Measurements from ENCODE around the gene SRF. TPM values are rescaled to one million over a fixed set of nuclear protein-coding genes. Genes with fewer than 3 reads are reported as not detected.

Gene SRF
- total RNA-seq, 1 donor from 2014 or later = 71.2 TPM

- Histone ChIP-seq H3K4me1 (no peaks in the 10 kb centered on the region), H3K36me3 (peaks cover 43 to 61% of the 10 kb centered on the region in 2 donors), H3K9me3 (no peaks in the 10 kb centered on the region), H3K27me3 (no peaks in the 10 kb centered on the region), H3K4me3 (no peak overlapping the region), H3K27ac (no peak overlapping the region)
- intact Hi-C loops (cut with DNase I) = no loop called here
- DNase-seq (ENCODE audit: low spot score in 2 of 2) = no peak
- no peak for TF ChIP-seq CTCF (IDR thresholded peaks at IDR 0.05)
These were observed 18.8 kb downstream of the SRF start for GRCh38 chr6:43189776-43190304.

- intact Hi-C loops (cut with DNase I) = no loop called here
- TF ChIP-seq CTCF (IDR thresholded peaks at IDR 0.05) = no peak
- Histone ChIP-seq H3K4me3 (no peak overlapping the region), H3K36me3 (peaks cover 55 to 64% of the 10 kb centered on the region in 2 donors), H3K27me3 (no peaks in the 10 kb centered on the region), H3K27ac (no peak overlapping the region), H3K4me1 (no peaks in the 10 kb centered on the region), H3K9me3 (no peaks in the 10 kb centered on the region)
- no peak for DNase-seq (ENCODE audit: low spot score in 2 of 2)
These were observed 21.8 kb downstream of the SRF start for GRCh38 chr6:43192911-43193310.

GRCh38 chr6:43193929-43194328 is 22.9 kb downstream of the SRF start:
- Histone ChIP-seq H3K36me3 (peaks cover 56 to 63% of the 10 kb centered on the region in 2 donors), H3K4me1 (no peaks in the 10 kb centered on the region), H3K27ac (no peak overlapping the region), H3K9me3 (no peaks in the 10 kb centered on the region), H3K27me3 (no peaks in the 10 kb centered on the region), H3K4me3 (no peak overlapping the region)
- intact Hi-C loops (cut with DNase I) = no loop called here
- no peak for TF ChIP-seq CTCF (IDR thresholded peaks at IDR 0.05)
- DNase-seq (ENCODE audit: low spot score in 2 of 2) = no peak

- no peaks in the 10 kb centered on the region for H3K4me1 ChIP-seq
- H3K4me3 ChIP-seq = no peak overlapping the region
- intact Hi-C loops (cut with DNase I) = no loop called here
- H3K27ac ChIP-seq = no peak overlapping the region
- H3K36me3 ChIP-seq = peaks cover 59 to 73% of the 10 kb centered on the region in 2 donors
- TF ChIP-seq CTCF (IDR thresholded peaks at IDR 0.05) = no peak
- no peaks in the 10 kb centered on the region for H3K9me3 ChIP-seq
- H3K27me3 ChIP-seq = no peaks in the 10 kb centered on the region
- no peak for DNase-seq (ENCODE audit: low spot score in 2 of 2)
These were observed 25.3 kb downstream of the SRF start for GRCh38 chr6:43196337-43196736.

GRCh38 chr6:43199912-43200311 is 28.8 kb downstream of the SRF start:
- Histone ChIP-seq H3K27me3 (no peaks in the 10 kb centered on the region), H3K36me3 (peaks cover 54 to 69% of the 10 kb centered on the region in 2 donors), H3K4me3 (no peak overlapping the region), H3K27ac (no peak overlapping the region), H3K9me3 (no peaks in the 10 kb centered on the region), H3K4me1 (no peaks in the 10 kb centered on the region)
- no peak for DNase-seq (ENCODE audit: low spot score in 2 of 2)
- intact Hi-C loops (cut with DNase I) = no loop called here
- no peak for TF ChIP-seq CTCF (IDR thresholded peaks at IDR 0.05)

- Histone ChIP-seq H3K27me3 (no peaks in the 10 kb centered on the region), H3K9me3 (no peaks in the 10 kb centered on the region), H3K4me3 (no peak overlapping the region), H3K4me1 (no peaks in the 10 kb centered on the region), H3K36me3 (peaks cover 53 to 69% of the 10 kb centered on the region in 2 donors), H3K27ac (no peak overlapping the region)
- intact Hi-C loops (cut with DNase I) = no loop called here
- TF ChIP-seq CTCF (IDR thresholded peaks at IDR 0.05) = no peak
- DNase-seq (ENCODE audit: low spot score in 2 of 2) = no peak
These were observed 29.5 kb downstream of the SRF start for GRCh38 chr6:43200541-43200940.
